GM20000 (cell line): ENCODE measurements around the gene CD276.

Experiments
- DNase-seq: peaks from one replicate; pipeline ENCODE4 v3.0.0; 2012; ENCODE audit warnings: low spot score
- TF ChIP-seq, protein P1 (sequence below): IDR thresholded peaks from 2 replicates; pipeline ENCODE4 v1.5.1; 2012; ENCODE audit warnings: mild to moderate bottlenecking, control low read depth; ENCODE audit errors: extremely low read depth, missing control alignments

The CD276 gene

GRCh38 chr15:73655724-73656123 lies 28.5 kb upstream of the CD276 start:
- TF ChIP-seq, protein P1, sequence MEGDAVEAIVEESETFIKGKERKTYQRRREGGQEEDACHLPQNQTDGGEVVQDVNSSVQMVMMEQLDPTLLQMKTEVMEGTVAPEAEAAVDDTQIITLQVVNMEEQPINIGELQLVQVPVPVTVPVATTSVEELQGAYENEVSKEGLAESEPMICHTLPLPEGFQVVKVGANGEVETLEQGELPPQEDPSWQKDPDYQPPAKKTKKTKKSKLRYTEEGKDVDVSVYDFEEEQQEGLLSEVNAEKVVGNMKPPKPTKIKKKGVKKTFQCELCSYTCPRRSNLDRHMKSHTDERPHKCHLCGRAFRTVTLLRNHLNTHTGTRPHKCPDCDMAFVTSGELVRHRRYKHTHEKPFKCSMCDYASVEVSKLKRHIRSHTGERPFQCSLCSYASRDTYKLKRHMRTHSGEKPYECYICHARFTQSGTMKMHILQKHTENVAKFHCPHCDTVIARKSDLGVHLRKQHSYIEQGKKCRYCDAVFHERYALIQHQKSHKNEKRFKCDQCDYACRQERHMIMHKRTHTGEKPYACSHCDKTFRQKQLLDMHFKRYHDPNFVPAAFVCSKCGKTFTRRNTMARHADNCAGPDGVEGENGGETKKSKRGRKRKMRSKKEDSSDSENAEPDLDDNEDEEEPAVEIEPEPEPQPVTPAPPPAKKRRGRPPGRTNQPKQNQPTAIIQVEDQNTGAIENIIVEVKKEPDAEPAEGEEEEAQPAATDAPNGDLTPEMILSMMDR, result no peak
- no peak for DNase-seq

- TF ChIP-seq, protein P1, result no peak
These were observed 25.5 kb upstream of the CD276 start for GRCh38 chr15:73658645-73659044.

DNA sequence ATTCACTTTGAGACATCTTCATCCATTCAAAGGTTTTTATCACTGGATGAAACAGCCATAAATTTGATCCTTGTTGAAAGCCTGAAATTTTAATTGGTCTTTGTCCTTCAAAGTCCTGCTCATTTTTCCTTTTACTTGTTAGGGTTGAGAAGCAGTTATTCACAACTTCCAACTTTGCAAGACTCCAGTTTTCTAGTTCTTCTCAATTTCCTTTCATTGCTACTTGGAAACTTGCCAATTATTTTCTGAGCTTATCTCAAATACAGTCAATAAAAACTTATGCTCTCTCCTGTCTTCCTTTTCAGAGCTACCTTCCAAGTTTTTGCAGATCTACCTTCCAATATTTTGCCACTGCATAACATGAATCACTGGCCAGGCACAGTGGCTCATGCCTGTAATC lies 23.7 kb upstream of the CD276 start:
- TF ChIP-seq, protein P1, result no peak
- DNase-seq, result no peak

More at GRCh38 chr15:73658645-73659044, 25.5 kb upstream of the CD276 start:
- no peak for DNase-seq

DNA sequence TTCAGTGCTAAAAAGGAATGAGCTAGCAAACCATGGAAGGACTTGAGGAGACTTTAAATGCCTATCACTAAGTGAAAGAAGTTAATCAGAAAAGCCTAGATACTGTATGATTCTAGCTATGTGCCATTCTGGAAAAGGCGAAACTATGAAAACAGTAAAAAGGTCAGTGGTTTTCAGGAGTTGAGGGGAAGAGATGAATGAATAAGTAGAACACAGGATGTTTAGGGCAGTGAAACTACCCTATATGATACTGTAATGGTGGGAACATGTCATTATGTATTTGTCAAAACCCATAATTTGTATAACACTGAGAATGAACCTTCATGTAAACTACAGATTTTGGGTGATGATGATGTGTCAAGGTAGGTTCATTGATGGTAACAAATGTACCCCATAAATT lies 9.6 kb upstream of the CD276 start:
- DNase-seq, result no peak
- TF ChIP-seq, protein P1, result no peak

DNA sequence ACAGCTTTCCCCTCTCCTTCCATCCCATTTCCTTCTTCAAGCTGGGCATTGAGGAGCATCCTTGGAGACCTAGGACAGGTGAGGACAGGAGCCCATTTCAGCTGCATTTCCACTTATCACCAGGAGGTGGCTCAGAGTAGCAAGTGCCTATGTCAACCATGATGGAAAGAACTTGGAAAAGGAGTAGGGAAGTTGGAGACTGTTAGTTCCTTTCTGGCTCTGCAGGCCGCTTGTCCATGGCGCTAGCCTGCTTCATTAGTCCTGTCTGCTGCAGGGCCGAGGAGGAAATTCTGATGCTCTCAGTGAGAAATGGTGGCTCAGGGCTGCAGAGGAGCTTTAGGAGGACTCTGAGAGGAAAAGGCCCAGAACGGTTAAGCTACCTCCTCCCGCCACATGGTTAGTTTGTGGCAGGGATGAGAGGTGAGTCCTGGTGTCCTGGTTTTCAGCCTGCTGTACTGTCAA lies 7.0 kb upstream of the CD276 start:
- TF ChIP-seq, protein P1, result peak; percentile 52
- peak; percentile 70 for DNase-seq

DNA sequence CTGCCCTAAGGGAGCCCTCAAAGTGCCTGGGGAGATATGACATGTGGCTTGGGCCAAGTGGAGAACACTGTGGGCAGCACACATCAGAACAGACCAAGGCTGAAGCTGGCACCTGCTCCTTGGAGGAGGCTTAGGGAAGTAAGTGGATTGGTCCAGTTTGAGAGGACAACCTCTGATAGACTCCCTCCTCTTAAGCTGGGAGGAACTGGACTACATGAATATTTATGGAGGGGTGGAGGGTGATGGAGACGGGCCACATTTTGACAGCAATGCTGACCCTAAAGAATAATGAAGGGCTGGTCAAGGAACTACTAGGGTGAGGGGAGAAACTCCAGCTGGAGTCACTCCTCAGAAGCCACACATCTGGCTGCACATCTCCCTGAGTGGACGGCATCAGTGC lies 6.5 kb upstream of the CD276 start:
- TF ChIP-seq, protein P1, result no peak
- DNase-seq, result no peak

- DNase-seq, result no peak
- TF ChIP-seq, protein P1, result no peak
These were observed 5.7 kb upstream of the CD276 start for GRCh38 chr15:73678498-73678897.
